ENCODE data around the gene GC. TPM values are rescaled to one million over a fixed set of nuclear protein-coding genes. Genes with fewer than 3 reads are reported as not detected.
"Not testable (repeated sequence)": the region's sequence is repeated elsewhere in the genome, so short reads cannot be mapped to it uniquely, and the experiment has no call there.

The GC gene
- total RNA-seq, 1 donor from 2014 or later = 154 TPM

- Mint-ChIP-seq H3K4me3 (ENCODE audit: low read depth) (no peak overlapping the region), H3K27me3 (no peaks in the 10 kb centered on the region), H3K36me3 (ENCODE audit: insufficient read depth) (peaks cover 6% of the 10 kb centered on the region), H3K27ac (no peak overlapping the region), H3K4me1 (ENCODE audit: low read depth) (peaks cover 3% of the 10 kb centered on the region), H3K9me3 (ENCODE audit: low read depth) (peaks cover 9% of the 10 kb centered on the region)
- no peak for TF ChIP-seq CTCF (IDR thresholded peaks at IDR 0.05; ENCODE audit: unreplicated experiment)
- DNase-seq (ENCODE audit: low spot score, unreplicated experiment) = no peak
These were observed 18.0 kb downstream of the GC start for GRCh38 chr4:71765821-71766383.

- no peak for DNase-seq (ENCODE audit: low spot score, unreplicated experiment)
- H3K27me3 Mint-ChIP-seq = no peaks in the 10 kb centered on the region
- no peak overlapping the region for H3K27ac Mint-ChIP-seq
- peaks cover 9% of the 10 kb centered on the region for H3K36me3 Mint-ChIP-seq (ENCODE audit: insufficient read depth)
- peaks cover 1% of the 10 kb centered on the region for H3K4me1 Mint-ChIP-seq (ENCODE audit: low read depth)
- peaks cover 14% of the 10 kb centered on the region for H3K9me3 Mint-ChIP-seq (ENCODE audit: low read depth)
- no peak overlapping the region for H3K4me3 Mint-ChIP-seq (ENCODE audit: low read depth)
- TF ChIP-seq CTCF (IDR thresholded peaks at IDR 0.05; ENCODE audit: unreplicated experiment) = no peak
These were observed 18.5 kb downstream of the GC start for GRCh38 chr4:71765350-71765749.

GRCh38 chr4:71752383-71753042, 31.4 kb downstream of the GC start:
- Mint-ChIP-seq H3K4me1 (ENCODE audit: low read depth) (peaks cover 7% of the 10 kb centered on the region), H3K27me3 (no peaks in the 10 kb centered on the region), H3K4me3 (ENCODE audit: low read depth) (no peak overlapping the region), H3K27ac (no peak overlapping the region), H3K36me3 (ENCODE audit: insufficient read depth) (no peaks in the 10 kb centered on the region), H3K9me3 (ENCODE audit: low read depth) (no peaks in the 10 kb centered on the region)
- TF ChIP-seq CTCF (IDR thresholded peaks at IDR 0.05; ENCODE audit: unreplicated experiment) = no peak
- no peak for DNase-seq (ENCODE audit: low spot score, unreplicated experiment)

- Mint-ChIP-seq H3K27me3 (no peaks in the 10 kb centered on the region), H3K9me3 (ENCODE audit: low read depth) (peaks cover 3% of the 10 kb centered on the region), H3K4me1 (ENCODE audit: low read depth) (peaks cover 7% of the 10 kb centered on the region), H3K36me3 (ENCODE audit: insufficient read depth) (no peaks in the 10 kb centered on the region), H3K27ac (no peak overlapping the region), H3K4me3 (ENCODE audit: low read depth) (no peak overlapping the region)
- no peak for TF ChIP-seq CTCF (IDR thresholded peaks at IDR 0.05; ENCODE audit: unreplicated experiment)
- DNase-seq (ENCODE audit: low spot score, unreplicated experiment) = no peak
These were observed 34.8 kb downstream of the GC start for GRCh38 chr4:71749008-71749594.

GRCh38 chr4:71746379-71746778, 37.5 kb downstream of the GC start:
- DNase-seq (ENCODE audit: low spot score, unreplicated experiment) = no peak
- no peak for TF ChIP-seq CTCF (IDR thresholded peaks at IDR 0.05; ENCODE audit: unreplicated experiment)
- peaks cover 7% of the 10 kb centered on the region for H3K4me1 Mint-ChIP-seq (ENCODE audit: low read depth)
- H3K27me3 Mint-ChIP-seq = no peaks in the 10 kb centered on the region
- no peak overlapping the region for H3K27ac Mint-ChIP-seq
- H3K9me3 Mint-ChIP-seq (ENCODE audit: low read depth) = peaks cover 5% of the 10 kb centered on the region
- H3K36me3 Mint-ChIP-seq (ENCODE audit: insufficient read depth) = no peaks in the 10 kb centered on the region
- H3K4me3 Mint-ChIP-seq (ENCODE audit: low read depth) = no peak overlapping the region

GRCh38 chr4:71738782-71739181, 45.1 kb downstream of the GC start:
- peaks cover 25% of the 10 kb centered on the region for H3K9me3 Mint-ChIP-seq (ENCODE audit: low read depth)
- not testable (repeated sequence) for H3K36me3 Mint-ChIP-seq (ENCODE audit: insufficient read depth)

More at GRCh38 chr4:71738782-71739181, 45.1 kb downstream of the GC start:
- DNase-seq (ENCODE audit: low spot score, unreplicated experiment); H3K27ac Mint-ChIP-seq; H3K4me3 Mint-ChIP-seq (ENCODE audit: low read depth); H3K27me3 Mint-ChIP-seq; H3K4me1 Mint-ChIP-seq (ENCODE audit: low read depth): not testable (repeated sequence)
